GM19099 (cell line): Measurements from ENCODE around the gene DENND6A.

Experiments used
- POLR2A ChIP-seq: IDR thresholded peaks from 3 replicates; pipeline ENCODE4 v1.6.1; 2011; ENCODE audit warnings: low read depth; ENCODE audit not compliant: insufficient read length; ENCODE audit errors: extremely low read depth

The DENND6A gene

DNA sequence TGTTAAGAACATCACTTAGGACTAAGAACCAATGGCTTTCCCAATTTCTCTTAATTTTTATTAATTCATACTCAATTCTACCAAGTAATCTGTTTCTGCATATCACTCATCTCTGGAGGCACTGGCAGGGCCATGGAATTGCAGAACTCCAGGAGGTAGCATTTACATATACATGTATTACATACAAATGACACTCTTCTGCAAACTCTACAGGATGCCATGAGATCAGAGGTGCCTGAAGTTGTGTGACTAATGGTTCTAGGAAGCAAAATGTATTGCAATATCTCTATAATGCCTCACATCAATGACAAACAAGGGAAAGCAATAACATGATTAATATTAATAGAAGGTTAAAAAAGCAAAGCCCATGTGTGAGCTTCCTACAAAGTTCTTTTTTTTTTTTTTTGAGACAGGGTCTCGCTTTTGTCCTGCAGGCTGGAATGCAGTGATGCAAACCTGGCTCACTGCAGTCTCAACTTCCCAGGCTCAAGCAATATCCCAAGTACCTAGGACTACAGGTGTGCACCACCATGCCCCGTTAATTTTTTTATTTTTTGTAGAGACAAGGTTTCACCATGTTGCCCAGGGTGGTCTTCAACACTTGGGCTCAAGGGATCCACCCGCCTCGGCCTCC is 33.0 kb downstream of the DENND6A start:
- no peak for TF ChIP-seq POLR2A

DNA sequence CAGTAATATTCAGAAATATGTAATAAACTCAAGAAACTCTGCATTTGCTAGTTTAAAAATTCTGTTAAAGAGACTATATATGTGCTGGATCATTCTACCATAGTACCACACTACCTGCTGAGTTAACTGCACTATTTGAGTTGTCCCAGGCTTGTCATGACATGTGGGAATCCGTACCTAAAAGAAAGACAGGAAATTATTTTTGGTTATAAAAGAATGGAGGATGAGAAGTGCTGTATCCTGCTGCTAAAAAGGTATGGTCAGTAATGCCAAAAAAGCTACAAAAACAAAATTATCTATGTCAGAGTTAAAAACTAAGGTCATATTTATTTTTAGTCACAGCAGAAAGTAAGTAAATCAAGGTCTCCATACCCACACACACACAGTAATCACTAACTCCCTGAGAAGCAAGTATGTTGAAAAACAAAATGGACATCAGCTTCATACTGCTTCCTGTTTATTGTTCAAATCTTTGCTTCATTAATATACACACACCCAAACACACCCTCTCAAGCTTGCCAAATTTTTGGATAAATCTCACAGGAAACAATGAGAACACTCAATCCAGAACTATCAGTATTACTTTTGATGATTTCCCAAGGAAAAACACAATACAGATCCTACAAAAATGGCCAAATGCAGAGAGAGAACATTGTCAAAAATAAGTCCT is 33.7 kb downstream of the DENND6A start:
- TF ChIP-seq POLR2A: no peak

DNA sequence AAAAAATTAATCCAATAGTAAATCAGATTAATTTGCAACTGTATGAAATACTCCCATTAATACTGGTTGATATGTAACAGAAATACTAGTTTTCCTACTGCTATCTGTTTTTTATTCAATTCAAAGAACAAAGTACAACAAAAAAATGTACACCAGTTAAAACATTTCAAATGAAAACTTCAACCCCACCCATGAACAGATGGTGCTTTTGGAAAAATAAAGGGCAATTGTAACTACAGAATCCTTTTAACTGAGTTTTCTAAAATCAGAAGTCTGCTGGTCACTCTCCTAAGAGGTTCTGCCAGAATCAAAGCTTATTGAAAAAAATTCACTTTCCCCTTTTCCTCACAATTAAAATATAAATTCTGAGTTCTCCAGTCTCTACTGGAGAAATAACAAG is 34.3 kb downstream of the DENND6A start:
- no peak for TF ChIP-seq POLR2A

GRCh38 chr3:57655727-57656126 is 37.1 kb downstream of the DENND6A start:
- no peak for TF ChIP-seq POLR2A

DNA sequence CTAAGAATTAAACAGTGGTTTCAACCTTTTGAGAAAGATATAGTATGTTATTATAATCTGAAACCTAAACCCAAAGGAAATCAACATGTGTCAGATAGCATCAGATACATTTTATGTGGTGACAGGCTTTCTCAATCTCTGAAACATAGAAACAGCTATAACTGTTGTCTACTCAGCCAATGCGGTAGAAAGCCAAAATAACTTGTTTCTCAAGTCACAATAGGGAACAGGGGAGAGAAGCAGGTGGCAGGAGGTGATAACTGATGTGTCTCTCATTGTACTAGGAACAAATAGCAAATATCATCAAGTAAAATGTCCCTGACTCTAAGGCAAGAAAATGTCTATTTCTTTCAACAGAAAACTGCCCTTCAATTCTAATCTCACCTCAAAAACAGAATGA is 38.6 kb downstream of the DENND6A start:
- TF ChIP-seq POLR2A: no peak

DNA sequence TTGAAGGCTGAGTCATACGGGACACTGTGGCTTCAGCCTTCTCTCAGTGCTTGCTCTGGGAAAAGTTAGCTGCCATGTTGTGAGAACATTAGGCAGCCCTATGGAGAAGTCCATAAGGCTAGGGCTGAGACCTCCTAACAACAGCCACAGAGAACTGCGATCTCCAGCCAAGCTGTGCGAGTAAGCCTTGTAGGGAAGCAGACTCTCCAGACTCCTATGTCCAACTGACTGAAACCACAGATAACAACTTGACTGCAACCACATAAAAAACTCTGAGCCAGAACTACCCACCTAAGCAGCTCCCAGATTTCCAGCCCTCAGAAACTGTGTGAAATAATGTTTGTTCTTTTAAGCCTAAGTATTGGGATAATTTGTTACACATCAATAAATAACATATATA is 40.7 kb downstream of the DENND6A start:
- TF ChIP-seq POLR2A: no peak

DNA sequence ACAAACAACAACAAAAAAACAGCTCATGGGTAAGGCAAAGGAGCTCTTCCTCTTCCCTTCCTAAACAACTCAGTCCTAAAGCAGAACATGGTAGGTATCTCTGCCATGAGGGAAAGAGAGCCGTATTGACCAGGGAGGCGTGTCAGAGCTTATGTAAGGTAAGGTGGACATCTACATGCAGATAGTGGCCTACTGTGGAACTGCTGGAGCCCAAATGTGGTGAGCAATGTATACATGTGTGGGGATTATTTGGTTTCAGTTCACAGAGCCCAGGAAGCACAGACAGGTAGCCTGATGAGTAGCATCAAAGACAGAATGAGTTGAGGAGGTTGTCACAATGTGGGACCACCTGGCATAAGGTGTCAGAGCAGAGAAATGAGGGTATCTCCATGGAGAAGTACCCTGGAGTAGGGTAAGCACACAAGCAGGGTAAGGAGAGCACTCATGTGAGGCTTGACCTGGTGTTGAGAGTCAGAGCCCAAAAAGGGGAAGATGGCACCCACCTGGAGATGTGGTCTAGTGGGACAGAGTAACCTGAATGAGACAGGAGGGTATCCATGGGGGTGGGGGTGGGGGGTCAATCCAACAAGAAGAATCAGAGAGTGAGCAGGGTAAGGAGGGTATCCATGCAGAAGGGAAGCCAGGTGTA is 45.5 kb downstream of the DENND6A start:
- TF ChIP-seq POLR2A: no peak

- TF ChIP-seq POLR2A: no peak
These were observed 46.2 kb downstream of the DENND6A start for GRCh38 chr3:57646723-57647122.

DNA sequence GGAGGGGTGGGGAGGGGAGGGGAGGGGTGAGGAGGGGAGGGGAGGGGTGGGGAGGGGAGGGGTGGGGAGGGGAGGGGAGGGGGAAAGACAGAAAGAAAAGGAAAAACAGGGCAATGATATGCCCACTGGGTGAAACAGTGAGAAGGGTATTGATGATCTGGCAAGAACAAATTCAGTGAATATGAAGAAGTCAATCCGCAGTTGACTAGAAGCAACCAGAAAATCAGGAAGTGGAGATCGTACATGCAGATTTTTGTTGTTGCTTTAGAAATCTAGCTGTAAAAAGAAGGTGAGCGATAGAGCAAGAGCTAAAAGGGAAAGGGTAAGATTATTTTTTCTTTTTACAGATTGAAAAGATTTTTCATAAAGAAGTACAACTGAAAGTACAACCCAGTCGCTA is 48.1 kb downstream of the DENND6A start:
- TF ChIP-seq POLR2A: no peak

GRCh38 chr3:57637391-57637790 is 55.5 kb downstream of the DENND6A start:
- no peak for TF ChIP-seq POLR2A

DNA sequence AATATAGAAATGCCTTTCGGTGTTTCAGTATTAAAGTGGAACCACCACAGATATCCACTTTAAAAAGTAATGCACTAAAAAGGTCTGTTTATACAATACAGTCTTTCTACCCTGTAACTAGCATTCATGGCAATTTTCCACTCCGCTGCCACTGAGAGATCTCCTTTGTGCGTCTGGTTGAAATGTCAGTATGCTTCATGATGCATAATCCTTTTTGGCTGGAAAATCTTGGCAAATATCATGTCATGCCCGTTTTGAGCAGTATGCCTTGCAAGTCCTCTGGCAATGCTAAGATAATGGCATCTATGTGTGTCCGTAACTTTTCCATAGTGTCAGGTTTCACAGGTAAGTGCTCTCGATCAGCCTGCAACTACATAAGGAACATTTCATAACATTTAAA is 64.9 kb downstream of the DENND6A start:
- no peak for TF ChIP-seq POLR2A

DNA sequence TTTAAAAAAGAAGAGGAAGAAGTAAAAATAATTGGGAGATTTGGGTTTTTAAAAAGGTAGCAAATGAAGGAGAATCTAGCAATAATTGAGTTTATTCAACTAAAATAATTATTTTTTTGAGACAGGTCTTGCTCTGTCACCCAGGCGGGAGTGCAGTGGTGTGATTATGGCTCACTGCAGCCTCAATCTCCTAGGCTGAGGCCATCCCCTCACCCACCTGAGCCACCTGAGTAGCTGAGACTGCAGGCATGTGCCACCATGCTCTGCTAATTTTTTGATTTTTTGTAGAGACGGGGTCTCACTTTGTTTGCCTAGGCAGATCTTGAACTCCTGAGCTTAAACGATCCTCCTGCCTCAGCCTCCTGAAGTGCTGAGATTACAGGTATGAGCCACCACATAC is 68.1 kb downstream of the DENND6A start:
- TF ChIP-seq POLR2A: no peak

GRCh38 chr3:57622362-57622761 is 70.5 kb downstream of the DENND6A start:
- TF ChIP-seq POLR2A: no peak

DNA sequence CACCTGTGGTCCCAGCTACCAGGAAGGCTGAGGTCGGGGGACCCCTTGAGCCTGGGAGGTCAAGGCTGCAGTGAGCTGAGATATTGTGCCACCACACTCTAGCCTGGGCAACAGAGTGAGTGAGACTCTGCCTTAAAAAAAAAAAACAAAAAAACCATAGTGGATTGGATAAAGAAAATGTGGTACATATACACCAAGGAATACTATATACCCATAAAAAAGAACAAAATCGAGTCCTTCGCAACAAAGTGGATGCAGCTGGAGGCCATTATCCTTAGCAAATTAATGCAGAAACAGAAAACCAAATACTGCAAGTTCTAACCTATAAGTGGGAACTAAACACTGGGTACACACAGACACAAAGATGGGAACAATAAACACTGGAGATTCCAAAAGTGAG is 75.1 kb downstream of the DENND6A start:
- TF ChIP-seq POLR2A: no peak

DNA sequence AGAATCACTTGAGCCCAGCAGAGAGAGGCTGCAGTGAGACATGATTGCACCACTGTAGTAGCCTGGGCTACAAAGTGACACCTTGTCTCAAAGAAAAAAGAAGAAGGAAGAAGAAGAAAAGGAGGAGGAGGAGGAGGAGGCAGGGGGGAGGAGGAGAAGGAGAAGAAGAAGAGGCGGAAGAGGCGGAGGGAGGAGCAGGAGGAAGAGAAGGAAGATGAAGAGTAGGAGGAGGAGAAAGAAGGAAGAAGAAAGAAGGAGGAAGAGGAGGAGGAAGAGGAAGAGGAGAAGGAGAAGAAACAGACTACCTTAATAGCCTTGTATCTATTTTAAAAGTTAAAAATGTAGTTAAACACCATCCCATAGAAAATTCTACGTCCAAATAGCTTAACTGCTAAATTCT is 76.6 kb downstream of the DENND6A start:
- TF ChIP-seq POLR2A: no peak

- TF ChIP-seq POLR2A: no peak
These were observed 87.2 kb downstream of the DENND6A start for GRCh38 chr3:57605683-57606082.
